ENCODE data around the gene TMEM150C.
"Not testable (repeated sequence)": the region's sequence is repeated elsewhere in the genome, so short reads cannot be mapped to it uniquely, and the experiment has no call there.

The TMEM150C gene

DNA sequence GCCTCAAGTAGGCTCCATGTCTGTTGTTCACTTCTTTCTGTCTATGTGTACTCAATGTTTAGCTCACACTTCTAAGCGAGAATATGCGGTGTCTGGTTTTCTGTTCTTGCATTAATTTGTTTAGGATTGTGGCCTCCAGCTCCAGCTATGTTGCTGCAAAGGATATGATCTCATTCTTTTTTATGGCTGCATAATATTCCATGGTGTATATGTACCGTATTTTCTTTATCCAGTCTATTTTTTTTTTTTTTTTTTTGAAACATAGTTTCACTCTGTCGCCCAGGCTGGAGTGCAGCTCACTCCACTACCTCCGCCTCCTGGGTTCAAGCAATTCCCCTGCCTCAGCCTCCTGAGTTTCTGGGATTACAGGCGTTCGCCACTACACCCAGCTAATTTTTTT is 5.7 kb upstream of the TMEM150C start:
- no peak for DNase-seq

GRCh38 chr4:82562564-82562854 is 721 bp upstream of the TMEM150C start:
- DNase-seq = no peak

DNA sequence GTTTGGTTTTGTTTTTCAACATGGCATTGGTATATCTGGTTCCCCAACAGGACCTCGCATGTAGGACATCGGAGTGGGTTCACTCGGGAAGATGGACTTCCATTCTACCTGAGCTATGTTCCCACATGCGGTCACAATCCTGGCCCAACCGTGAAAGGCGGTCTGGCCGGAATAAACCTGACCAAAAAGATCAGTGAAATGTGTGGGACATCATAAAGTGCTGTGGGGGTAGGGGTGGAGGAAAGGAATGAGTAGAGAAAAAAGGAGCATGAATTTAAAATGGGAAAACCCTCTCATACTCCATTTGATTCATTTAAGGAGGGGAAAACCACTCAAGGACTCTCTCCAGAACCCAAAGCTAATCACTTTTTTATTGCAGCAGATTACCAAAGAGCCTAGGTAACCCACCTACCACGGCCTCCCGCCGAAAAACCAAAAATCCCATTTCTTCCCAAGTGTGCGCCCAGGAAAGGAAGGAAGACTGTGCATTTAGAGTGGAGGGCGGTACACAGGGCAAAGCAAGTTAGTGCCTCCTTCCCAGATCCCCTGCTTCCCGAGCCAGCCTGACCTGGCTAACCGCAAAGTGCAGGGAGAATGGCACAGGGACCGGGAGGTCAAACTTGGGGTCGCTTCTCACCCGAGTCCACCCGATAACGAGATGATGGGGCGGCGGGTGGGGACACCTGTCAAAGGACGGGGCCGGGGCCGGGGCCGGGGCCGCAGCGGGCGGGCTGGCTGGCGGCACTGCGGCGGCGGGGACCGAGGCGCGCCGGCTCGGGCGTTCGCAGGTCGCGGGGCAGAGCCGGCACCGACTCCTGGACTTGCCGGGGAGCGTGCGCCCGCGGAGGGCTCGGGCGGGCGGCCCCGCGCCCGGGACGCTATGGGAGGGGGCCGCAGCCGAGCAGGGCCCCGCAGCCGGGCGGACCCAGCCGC is 669 bp downstream of the TMEM150C start:
- no peak for DNase-seq

DNA sequence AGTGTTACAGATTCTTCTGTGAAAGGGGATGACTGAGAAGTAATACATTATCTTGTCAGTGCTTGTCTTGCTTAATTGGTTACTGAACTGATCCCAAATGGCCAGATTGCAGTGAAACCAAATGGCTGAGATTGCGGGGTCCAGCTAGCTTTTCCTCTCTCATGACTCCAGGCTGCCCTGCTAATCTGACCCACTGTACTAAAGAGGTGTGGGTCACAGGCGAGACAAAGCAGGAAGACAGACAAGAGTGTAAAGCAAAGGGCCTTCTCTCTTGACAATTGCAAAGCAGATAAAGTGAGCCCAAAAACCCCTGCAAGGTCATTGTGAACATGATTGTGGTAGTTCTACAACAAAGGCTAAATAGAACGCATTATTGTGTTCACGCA is 2.1 kb downstream of the TMEM150C start:
- no peak for DNase-seq

GRCh38 chr4:82559090-82559734 is 2.6 kb downstream of the TMEM150C start:
- not testable (repeated sequence) for DNase-seq

DNA sequence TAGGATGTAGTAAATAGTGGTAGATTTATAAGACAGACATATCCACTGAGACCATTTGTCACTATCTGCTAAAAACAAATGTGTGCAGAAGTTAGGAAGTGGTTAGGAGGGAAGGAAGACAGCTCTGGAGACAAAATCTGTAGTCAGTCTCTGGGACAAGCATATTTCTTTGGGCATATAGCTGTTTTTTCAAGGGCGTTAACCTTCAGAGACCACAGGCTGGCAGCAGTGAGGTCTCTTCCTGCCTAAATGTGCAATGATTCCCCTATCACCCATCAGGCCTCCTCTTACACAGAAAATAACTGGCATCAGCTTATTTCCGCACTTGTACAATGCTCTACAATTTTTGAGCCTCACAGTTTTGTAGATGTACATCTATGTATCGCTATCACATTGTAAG is 6.5 kb downstream of the TMEM150C start:
- no peak for DNase-seq

- DNase-seq = no peak
Measured at GRCh38 chr4:82553020-82553419, 8.8 kb downstream of the TMEM150C start.

DNA sequence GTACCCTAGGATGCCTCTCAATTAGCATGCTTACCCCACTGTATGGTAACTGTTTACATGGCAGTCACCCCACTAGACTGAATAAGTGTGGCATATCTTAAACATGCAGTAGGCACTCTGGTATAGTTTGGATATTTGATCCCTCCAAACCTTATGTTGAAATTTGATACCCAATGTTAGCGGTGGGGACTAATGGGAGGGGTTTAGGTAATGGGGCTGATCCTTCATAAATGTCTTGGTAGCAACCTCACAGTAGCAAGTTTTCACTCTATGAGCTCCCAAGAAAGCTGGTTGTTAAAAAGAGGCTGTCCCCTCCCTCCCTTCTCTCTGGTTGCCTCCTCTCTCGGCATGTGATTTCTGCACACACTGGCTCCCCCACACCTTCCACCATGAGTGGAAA is 10.1 kb downstream of the TMEM150C start:
- no peak for DNase-seq

GRCh38 chr4:82547850-82548249 is 13.9 kb downstream of the TMEM150C start:
- not testable (repeated sequence) for DNase-seq

- no peak for DNase-seq
Measured at GRCh38 chr4:82543131-82543530, 18.7 kb downstream of the TMEM150C start.

DNA sequence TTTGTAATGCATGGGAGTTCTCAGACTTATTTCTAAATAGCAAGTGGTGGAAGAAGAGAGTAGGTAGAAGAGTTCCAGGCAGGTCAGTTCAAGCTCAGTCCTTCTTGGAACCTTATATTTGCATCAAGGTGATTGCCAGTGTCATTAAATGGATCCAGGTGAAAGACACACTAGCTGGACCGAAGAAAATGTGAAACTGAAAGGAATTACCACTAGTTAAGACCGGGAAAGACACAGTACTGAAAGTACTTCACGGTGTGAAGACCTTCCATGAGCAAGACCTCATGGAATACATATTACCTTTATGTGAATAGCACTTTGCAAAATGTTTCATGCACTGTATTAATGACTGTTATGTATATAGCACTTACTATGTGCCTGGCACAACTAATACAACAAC is 19.1 kb downstream of the TMEM150C start:
- DNase-seq = no peak

- no peak for DNase-seq
Measured at GRCh38 chr4:82529322-82529721, 32.5 kb downstream of the TMEM150C start.

DNA sequence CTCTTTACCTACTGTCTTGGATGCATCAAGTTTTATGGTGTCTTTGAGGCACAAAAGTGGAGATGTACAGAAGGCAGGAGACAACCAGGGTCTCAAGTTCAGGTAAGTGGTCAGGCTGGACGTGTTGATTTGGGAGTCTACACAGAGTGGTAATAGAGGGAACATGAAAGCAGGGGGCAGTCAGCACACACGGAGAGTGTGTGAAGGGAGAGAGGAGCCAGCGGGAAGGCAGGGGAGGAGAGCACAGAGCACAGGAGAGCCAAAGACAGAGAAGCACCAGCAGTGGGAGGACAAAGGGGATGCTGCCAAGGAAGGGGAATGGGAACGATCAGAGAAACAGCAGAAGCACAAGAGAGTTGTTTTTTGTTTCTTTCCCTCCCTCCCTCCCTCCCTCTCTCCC is 32.9 kb downstream of the TMEM150C start:
- no peak for DNase-seq

GRCh38 chr4:82528074-82528473 is 33.7 kb downstream of the TMEM150C start:
- DNase-seq = no peak

DNA sequence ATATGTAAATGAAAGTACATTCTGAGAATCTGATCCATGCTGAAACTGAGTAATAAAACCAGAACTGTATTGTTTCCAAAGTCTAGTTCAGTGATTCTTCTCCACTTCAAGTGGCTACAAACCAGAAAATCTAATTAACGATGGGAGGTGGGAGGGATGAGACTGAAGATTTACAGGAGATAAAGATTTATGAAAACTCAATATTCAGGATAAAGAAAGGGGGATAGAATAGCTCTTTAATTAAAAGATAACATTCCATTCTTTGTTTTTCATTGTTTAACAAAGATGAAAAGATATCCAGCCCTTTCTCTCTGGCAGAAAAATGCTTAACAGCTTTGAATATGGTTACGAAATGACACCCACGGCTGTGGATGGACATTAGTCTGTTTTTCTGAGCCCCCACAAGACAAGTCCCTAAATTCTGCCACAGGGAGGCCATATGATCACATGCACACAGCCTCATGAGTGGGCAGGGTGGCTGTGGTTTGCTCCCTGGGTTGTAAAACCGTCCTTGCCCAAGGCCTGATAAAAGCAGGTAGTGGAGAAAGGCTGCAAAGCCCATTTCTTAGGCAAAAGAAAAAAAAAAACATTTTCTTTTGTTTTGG is 36.4 kb downstream of the TMEM150C start:
- no peak for DNase-seq

GRCh38 chr4:82524570-82525152 is 37.1 kb downstream of the TMEM150C start:
- no peak for DNase-seq

GRCh38 chr4:82523179-82523578 is 38.6 kb downstream of the TMEM150C start:
- DNase-seq = no peak

DNA sequence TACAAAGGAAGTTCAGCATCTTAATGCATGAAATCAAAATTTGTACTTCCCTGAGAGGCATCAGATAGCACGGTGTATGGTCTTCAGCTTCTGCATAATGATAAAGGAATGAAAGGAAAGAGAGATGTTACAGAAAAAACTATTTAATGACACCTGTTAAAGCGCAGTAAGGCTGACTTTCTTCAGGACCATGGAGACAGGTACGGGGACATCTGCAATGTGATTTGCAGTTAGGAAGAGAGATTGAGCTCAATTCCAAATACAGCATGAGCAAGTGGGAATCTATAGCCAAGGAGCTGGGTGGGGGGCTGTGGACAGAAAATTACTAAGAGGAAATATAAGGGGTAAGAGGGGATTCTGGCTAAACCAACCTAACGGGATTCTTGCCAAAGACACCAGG is 39.3 kb downstream of the TMEM150C start:
- DNase-seq = no peak

DNA sequence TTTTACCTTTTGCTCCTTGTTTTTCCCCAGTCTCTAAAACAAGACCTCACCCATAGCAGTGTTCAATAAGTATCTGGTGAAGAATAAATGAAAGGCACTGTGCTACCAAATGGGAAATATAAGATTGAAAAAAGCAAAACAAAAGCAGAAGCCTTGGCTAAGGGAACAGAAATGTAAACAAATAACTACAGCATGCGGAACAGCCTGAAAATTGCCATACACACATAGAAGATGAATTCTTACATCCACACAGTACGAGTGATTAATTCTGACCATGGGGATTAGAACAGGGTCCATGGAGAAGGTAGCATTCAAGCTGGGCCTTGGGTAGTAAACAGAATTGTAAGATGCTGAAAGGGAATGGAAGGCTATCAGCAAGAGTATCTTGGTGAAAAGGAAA is 40.5 kb downstream of the TMEM150C start:
- no peak for DNase-seq

- no peak for DNase-seq
Measured at GRCh38 chr4:82519776-82520175, 42.0 kb downstream of the TMEM150C start.

DNA sequence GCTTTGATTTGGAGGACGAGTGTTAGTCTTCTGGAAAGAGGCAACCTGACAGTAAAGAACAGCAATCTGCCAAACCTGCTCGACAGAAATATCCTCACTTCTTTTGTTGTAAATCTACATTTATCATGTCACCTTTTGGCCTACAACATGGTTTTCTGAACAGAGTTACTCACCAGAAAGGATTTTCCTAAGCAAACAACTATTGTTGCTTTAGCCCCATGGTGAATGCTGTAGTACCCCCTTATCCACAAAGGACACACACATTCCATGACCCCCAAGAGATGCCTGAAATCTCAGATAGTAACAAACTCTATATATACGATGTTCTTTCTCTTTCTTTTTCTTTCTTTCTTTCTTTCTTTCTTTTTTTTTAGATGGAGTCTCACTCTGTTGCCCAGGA is 42.7 kb downstream of the TMEM150C start:
- DNase-seq = no peak

GRCh38 chr4:82517043-82517442 is 44.7 kb downstream of the TMEM150C start:
- no peak for DNase-seq

DNA sequence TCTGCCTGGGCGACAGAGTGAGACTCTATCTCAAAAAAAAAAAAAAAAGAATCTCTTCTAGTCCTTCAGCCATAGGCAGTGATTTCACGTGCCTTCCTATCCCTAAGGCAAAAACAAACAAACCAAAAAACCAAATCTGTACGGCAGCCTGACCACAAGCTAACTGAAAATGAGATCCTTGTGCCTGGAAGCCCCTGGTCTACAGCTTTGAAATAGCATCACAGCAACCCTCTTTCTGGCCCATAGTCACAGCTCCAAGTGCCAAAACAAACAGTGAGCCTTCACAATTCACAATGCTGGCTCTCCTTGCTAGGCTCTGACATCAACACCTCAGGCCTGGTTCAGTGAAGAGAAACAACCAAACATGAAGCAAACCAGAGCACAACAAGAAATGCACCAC is 46.1 kb downstream of the TMEM150C start:
- no peak for DNase-seq

DNA sequence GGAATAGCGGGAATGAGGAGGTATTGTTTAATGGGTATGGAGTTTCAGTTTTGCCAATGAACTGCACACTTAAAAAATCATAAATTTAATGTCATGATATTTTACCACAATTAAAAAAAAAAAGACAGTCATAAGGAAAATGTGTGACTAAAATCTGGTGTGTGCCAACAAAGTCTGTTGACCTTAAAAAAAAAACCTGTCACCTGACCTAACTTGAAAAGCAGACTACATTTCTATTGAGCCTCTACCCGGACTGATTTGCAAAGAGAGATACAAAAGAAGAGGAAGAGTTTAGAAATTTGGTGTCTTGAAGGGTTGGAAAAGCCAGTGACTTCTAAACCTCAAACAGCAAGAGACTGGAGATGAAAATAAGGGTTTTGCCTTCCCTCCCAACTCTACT is 48.4 kb downstream of the TMEM150C start:
- DNase-seq = no peak

Data from NCI-H187 treated with DMSO at 0.1 percent for 48 hours (cell line).